ENCODE data around the gene PTPRA.

- TF ChIP-seq CTCF (IDR thresholded peaks at IDR 0.05) (no peak), POLR2A (IDR thresholded peaks at IDR 0.05) (no peak)
Observed at GRCh38 chr20:2837221-2837960, 35.9 kb upstream of the PTPRA start.
